GM18870 (cell line): ENCODE results near the gene RAB3IL1.

ENCODE experiments used
- ATAC-seq: cut with Tn5 transposase; IDR thresholded peaks from one replicate; pipeline ENCODE4 v1.9.1; 2021; ENCODE audit warnings: moderate library complexity; ENCODE audit not compliant: unreplicated experiment

RAB3IL1 gene

DNA sequence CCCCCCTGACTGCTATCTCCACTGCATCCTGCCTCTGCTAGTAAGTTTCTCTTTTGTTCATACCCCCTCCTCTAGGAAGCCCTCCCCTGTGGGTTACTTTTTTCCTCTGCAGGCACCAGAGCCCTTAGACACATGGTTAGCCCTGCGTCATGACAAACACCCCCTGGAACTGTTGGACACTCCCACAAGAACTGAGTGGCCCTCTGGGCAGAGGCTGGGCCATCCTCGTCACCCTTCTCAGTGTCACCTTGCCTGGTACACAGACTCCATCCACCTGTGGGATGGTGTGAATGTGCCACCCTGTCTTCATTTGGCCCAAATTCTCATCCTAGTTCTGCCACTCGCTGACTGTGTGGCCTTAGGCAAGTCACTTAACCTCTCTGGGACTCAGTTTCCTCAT, 4.1 kb upstream of the RAB3IL1 start:
- ATAC-seq: no peak

DNA sequence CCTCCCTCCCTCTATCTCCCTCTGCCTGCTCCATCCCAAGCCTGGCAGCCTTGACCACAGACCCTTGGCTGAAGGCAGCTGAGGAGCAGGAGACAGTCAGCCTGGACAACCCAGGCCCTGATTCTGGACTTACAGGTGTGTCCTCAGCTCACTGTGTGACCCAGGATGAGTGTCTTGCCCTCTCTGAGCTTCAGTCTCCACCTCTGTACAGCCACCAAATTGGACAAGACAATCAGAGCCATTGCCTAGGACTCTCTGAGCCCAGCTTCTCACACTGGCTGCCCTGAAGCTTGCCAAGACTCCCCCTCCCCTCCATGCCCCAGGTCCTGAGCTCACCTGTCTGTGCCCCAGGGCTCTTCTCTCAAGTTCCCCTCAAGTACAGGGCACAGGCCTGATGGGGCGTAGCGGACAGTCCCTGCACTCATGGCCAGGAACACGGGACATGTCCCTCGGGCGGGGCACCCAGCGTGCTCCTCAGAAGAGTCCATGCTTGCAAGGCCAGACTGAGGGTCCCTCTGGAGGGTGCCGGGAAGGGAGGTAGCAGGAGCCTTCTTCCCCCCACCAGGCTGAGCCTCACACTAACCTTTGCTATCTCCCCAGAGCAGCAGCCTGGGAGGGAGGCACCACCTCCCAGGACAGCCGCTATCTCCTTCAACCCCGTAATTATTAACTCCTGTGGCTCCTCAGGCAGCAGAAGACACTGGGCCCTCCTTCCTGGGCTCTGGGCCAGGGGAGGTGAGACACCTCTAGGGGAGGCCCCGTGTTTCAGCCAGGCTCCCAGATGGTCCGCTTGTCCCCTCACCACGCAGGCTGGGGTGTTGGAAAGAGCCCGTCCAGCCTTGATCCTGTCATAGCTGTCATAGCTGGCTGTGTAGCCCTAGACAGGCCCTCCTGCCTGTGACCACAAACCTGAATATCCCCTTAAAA, 2.6 kb upstream of the RAB3IL1 start:
- ATAC-seq: no peak

GRCh38 chr11:61918938-61919704, 1.8 kb upstream of the RAB3IL1 start:
- no peak for ATAC-seq

- ATAC-seq: no peak
Observed at GRCh38 chr11:61918251-61918937, 1.0 kb upstream of the RAB3IL1 start.

- ATAC-seq: no peak
Observed at GRCh38 chr11:61916737-61917333, 531 bp downstream of the RAB3IL1 start.

DNA sequence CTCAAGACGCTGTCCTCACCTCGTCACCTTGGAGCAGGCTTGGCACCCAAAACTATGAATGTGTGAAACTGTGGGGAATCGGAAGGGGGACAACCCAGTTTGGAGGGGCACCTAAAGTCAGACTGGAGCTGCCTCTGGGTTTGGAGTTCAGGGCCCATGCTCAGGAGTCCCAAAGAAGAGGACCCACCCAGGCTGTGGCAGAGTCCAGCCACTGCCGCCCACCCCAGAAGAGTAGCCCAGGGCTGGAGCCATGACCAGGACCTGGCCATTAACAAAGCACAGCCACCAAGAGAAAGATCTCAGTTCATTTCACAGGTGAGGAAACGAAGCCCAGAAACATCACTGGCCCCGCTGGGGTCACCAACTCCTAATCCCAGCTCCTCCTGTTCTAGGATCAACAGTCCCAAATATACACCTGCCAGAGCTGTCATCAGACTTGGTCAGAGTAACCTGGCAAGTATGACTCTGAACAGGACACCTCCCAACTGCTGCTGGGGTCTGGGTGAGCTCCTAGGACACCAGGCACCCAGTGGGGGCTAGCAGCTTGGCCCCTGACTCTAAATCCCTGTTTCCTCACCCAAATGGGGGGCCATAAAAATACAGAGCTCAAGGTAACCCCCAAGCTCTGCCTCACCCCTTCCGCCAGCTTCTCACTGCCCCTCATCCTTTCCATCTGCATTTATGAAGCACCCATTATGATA, 2.7 kb downstream of the RAB3IL1 start:
- no peak for ATAC-seq

DNA sequence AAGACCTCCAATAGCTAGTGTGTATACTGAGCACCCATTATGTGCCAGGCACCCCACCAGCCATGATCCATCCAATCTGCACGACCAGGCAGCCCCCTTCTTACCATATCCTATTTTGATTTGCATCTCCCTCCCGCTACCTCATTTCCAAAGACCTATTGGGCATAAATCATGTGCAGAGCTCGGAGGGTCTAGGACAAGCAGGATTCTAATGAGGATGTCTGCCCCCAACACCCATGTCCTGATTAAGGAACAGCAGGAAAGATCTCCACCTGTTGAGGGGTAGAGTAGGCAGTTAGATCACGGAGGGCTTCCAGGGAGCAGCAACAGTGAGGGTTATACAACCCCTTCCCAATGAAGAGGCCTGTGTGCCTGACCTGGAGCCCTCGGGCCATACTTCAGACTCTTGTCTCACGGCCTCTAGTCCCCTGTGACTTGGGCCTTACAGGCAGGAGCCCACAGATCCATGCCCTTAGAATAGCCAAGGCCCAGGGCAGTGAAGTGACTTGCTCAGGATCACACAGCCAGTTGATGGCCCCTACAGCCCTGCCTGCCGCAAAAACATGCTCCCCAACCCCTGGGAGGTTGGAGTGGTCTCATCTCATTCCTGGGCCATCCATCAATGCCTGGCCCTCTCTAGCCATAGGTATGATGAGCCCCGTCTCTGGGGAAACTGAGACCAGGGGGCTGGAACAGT, 3.5 kb downstream of the RAB3IL1 start:
- no peak for ATAC-seq

DNA sequence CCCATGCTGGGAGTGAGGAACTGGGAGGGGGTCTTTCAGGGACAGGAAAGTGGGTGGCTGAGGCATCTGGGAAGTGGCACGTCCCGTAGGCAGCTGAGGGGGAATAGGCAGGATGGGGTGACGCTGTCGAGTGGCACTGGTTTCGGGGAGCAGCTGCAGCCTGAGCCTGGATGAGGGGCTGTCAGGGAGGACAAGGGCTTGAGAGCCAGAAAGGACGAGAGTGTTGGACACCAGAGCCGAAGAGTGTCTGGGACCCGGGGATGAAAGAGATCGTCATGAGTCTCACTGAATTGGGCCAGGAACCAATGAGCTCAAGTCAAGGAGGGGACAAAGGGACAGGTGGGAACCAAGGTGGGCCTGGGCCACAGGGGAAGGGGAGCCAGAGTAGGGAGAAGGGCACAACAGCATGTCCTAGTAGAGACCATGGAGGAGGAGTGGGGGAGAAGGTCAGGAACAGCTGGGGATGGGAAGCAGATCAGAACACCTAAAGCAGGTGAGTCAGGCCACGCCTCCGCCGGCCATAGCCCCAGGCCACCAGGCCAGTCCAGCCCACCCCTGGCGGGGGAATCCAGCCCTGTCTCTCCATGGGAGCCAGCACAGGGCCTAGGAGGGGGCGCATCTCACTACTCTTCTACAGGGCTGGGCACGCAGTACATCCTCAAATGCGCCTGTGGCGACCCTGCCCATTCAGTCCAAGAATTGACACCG, 4.2 kb downstream of the RAB3IL1 start:
- ATAC-seq: no peak

- ATAC-seq: no peak
Observed at GRCh38 chr11:61912530-61912898, 4.9 kb downstream of the RAB3IL1 start.

DNA sequence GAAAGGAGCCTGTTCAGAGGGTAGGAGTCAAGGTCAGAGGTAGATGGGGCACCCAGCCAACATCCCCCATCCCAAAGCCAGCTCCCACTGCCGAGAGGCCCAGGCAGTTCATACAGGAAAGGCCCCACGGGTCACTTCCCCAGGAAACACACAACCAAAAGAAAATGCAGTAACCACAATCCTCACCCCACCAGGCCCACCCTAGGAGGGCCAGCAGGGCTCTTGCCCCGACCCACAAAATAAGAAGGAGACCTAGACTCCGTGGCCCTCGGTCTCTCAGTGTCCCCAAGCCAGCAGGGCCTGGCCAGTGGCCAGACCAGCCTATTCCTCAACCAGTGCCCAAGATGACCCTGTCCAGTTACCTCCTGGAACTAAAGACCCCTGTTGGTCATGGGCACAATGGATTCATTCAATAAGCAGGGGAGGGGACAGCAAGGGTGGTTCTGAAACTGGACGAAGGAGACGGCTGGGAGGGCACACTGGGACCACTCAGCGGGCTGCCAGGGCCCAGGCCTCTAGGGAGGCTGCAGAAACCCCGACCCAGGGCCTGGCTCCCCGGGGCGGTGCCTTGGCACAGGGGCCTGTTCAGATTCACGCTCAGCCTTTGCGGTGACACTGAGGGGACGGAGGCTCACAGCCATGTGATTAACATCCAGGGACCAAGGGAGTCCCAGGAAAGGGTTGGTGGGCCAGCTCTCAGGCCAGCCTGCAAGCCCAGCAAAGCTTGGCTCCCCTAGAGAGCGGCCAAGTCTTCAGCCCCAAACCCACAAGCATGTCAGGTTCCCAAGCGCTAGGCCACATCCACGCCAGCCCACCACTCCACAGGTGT, 5.5 kb downstream of the RAB3IL1 start:
- ATAC-seq: no peak

GRCh38 chr11:61911128-61911700, 6.2 kb downstream of the RAB3IL1 start:
- no peak for ATAC-seq

- ATAC-seq: no peak
Observed at GRCh38 chr11:61910187-61911127, 6.9 kb downstream of the RAB3IL1 start.

- ATAC-seq: no peak
Observed at GRCh38 chr11:61908730-61909316, 8.5 kb downstream of the RAB3IL1 start.

- ATAC-seq: no peak
Observed at GRCh38 chr11:61907871-61908729, 9.3 kb downstream of the RAB3IL1 start.

DNA sequence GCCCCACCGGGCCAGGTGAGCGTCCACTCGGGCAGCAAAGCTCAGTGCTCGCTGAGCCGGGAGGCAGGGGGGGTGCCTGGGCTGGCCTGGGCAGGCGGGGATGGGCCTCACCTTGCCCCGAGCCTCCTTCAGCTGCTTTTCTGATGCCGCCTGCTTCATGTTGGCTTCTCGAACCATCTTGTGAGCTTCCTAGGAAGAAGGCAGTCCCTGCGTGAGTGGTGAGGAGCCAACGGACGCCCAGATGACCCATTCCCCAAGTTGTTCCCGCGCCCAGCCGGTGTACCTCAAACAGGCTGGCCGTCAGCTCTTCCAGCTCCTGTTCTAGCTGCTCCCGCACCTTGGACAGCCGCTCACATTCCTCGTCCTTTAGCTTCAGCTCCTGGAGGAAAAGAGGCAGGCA, 10.1 kb downstream of the RAB3IL1 start:
- no peak for ATAC-seq

GRCh38 chr11:61906522-61906909, 10.8 kb downstream of the RAB3IL1 start:
- no peak for ATAC-seq
